HG03025 (cell line): ENCODE data around the gene NEK5.
"Not testable (repeated sequence)": the region's sequence is repeated elsewhere in the genome, so short reads cannot be mapped to it uniquely, and the experiment has no call there.

Experiments
- ATAC-seq: cut with Tn5 transposase; IDR thresholded peaks from one replicate; pipeline ENCODE4 v1.9.1; 2021; ENCODE audit warnings: mild to moderate bottlenecking, moderate library complexity; ENCODE audit not compliant: unreplicated experiment, low FRiP score

Gene NEK5

DNA sequence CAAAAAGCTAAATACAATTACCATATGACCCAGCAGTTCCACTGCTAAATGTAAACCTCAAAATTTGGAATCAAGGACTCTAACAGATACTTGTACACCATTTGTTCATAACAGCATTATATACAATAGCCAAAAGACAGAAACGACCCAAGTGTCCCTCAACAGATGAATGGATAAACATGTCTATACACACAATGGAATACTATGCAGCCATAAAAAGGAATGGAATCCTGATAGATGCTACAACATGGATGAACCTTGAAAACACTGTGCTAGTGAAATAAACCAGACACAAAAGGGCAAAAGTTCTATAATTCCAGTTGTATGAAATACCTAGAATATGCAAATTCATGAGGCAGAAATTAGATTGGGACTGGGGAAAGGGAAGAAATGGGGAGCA lies 18.4 kb upstream of the NEK5 start:
- ATAC-seq: no peak

DNA sequence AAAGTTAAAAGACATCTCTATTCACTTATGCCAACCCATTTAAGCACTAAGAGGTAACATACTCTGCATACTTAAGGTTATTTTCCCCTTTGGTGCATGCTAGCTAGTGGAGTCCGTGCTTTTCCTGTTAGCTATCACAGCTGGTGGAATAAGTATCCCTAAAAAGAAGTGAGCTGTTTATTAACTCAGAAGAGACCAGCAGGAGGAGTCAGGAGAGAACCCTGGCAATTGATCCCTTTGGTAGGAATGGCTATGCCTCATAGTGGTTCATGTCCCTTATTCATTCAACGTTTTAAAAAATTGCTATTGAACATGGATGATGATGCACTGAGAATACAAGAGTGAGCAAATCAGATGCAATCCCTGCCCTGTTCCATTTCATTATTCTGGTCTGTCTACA lies 12.4 kb upstream of the NEK5 start:
- ATAC-seq: no peak

- ATAC-seq: no peak
These were observed 8.6 kb upstream of the NEK5 start for GRCh38 chr13:52137489-52137888.

DNA sequence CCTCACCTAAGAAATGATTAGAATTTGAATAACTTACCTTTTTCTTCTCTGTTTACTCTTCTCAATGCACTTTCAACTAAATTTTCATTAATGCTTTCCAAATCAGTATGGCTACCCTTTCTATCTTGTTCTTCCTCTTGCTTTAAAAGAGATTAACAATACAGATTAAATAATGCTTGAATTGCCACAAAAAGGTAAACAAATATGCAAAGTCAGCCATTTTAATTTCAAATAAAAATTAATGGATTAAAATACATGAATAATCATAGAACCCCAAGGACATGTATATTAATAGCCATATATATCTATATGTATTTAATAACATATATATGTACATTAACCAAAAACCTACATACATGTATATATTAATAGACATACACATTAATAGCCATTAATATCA lies 7.9 kb upstream of the NEK5 start:
- no peak for ATAC-seq

DNA sequence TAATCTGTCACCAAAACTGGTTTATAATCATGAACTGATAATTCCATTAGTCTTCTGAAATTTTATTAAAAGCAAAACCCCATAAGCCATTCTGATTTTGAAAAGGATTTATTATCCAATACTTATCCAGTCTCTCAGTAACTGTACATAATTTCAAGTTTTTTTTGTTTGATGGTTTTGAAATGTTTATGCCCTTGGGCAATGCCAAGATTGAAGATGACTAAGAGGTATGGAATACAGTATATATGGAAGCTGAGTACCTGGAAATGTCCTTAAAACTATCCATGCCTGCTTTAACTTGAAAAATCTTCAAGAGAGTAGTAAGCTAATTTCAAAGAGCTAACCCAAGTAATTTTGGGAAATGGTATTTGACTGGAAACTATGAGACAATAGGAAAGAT lies 1.8 kb upstream of the NEK5 start:
- no peak for ATAC-seq

GRCh38 chr13:52127783-52128702 lies 830 bp downstream of the NEK5 start:
- ATAC-seq: peak; percentile 17

DNA sequence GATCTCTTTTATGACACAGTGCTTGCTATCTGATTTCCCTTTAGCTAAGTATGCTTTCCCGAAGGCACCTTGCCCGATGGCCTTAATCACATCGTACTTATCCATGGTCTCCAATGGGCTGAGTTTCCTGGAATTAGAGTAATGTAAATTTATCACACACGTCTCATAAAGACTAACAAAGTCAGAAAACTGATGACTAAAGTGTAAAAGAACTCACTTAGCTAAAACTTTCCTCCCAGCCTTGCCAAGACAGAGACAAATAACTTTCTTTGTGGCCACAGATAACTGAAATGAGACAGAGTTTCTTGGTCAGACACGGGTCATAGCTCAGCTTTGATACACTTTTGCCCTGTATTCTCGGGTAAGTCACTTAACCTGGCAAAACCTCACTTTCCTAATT lies 1.5 kb downstream of the NEK5 start:
- ATAC-seq: no peak

DNA sequence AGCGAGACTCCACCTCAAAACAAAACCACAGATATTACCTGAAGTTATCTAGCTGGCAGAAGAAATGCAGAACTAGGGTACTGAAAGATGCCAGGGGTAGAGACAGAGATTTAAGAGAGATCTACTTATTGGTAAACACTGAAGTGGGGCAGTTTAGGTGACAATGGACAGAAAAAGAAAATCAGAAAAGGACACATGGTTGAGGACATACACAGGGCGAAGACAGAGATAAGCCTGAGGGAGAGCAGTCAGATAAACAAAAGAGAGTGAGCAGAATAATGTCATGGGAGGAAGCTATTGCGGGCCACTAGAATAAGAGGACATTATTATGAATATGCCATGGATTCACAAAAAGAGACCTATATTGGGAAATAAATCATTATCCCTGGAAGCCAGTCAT lies 3.3 kb downstream of the NEK5 start:
- ATAC-seq: no peak

DNA sequence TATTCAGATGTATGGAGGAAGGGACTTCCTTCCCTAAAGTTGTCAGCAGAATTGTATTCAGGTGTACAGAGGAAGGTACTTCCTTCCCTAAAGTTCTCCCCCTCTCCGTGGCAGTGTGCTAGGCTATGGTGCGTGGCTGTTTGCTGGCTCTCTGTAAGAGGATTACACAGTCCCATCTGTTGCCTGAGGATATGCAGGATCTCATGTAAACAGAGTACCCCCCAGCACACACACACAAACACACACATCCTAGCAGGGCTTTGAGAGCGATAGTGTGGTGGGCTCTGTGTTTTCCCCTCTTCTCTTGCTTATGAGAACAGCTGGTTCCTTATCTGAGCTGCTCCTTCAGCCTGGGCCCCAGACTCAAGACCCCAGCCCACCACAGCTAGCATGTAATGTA lies 10.3 kb downstream of the NEK5 start:
- ATAC-seq: no peak

- no peak for ATAC-seq
These were observed 10.8 kb downstream of the NEK5 start for GRCh38 chr13:52118095-52118494.

DNA sequence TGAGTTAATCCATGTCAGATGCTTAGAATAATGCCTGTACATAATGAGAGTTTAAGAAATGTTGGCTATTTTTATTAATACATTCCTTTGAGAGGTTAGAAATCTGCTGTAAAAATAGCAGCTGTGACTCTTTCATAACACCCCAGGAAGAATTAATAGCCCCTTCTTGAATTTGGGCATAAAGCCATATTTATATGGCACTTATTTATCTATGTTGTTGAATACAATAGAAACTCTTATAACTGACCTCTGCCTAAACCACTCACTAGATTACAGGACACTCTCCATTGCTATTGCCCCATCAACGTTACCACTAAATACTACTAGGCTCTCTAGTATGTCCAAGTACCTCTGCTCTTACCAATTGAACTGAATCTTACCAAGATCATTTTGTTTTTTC lies 16.3 kb downstream of the NEK5 start:
- no peak for ATAC-seq

GRCh38 chr13:52109116-52109670 lies 19.7 kb downstream of the NEK5 start:
- no peak for ATAC-seq

GRCh38 chr13:52105841-52106240 lies 23.0 kb downstream of the NEK5 start:
- ATAC-seq: no peak

DNA sequence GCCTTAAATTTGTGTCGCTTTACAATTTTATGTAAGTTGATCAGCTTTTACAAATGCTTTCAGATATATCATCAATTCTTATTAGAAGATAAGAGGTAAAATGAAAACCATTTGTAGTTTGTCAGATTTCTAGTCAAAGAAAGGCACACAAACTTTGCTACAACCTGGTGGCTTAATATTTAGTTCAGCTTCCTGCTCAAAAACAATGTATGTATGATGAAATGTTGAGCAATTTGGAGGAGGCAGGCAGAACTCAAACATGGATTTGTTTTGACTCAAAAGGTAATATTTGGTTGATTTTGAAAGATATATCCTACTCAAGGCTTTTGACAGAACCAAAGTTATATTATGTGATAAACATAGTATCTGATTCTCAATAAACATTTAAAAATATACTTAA lies 24.2 kb downstream of the NEK5 start:
- ATAC-seq: no peak

DNA sequence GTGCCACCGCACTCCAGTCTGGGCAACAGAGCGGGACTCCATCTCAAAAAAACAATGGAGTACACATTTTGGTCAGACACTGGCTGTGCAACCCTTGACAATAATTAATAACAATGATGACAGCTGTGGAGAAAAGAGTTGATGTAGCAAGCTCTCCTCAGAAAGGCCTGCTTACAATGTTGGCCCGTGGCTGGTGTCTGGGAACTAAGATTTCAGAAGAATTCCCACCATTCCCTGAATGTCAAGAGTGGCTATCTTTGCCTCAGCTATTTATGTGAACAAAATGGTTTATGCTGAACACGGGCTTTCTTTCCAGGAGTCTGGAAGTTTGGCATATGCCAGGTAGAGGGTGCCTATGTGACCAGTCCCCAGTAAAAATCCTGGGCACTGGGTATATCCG lies 25.5 kb downstream of the NEK5 start:
- ATAC-seq: no peak

DNA sequence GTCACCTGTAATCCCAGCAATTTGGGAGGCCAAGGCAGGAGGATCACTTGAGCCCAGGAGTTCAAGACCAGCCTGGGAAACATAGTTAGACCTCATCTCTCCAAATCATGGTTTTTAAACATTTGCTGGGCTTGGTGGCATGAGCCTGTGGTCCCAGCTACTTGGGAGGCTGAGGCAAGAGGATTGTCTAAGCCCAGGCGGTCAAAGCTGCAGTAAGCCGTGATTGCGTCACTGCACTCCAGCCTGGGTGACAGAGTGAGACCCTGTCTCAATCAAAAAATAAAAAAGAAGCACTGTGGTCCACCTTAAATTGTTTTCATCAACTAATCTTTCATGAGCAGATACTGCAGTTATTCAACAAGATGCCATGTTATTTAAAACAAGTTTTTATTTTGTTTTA lies 26.4 kb downstream of the NEK5 start:
- ATAC-seq: not testable (repeated sequence)

DNA sequence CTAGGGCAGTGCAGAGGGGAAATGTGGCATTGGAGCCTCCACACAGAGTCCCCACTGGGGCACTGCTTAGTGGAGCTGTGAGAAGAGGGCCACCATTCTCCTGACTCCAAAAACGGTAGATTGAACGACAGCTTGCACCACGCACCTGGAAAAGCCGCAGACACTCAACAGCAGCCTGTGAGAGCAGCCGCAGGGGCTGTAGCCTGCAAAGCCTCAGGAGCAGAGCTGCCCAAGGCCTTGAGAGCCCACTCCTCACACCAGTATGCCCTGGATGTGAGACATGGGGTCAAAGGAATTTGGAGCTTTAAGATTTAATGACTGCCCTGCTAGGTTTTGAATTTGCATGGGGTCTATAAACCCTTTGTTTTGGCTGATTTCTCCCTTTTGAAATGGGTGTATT lies 31.7 kb downstream of the NEK5 start:
- ATAC-seq: no peak

DNA sequence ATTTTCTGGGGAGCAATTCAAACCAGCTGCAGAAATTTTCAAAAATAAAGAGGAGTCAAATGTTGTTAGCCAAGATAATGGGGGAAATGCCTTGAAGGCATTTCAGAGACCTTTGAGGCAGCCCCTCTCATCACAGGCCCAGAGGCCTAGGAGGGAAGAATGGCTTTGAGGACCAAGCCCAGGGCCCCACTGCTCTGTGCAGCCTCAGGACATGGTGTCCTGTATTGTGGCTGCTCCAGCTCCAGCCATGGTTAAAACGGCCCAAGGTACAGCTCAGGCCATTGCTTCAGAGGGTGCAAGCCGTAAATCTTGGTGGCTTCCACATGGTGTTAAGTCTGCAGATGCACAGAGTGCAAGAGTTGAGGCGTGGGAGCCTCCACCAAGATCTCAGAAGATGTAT lies 32.1 kb downstream of the NEK5 start:
- ATAC-seq: no peak

- no peak for ATAC-seq
These were observed 32.8 kb downstream of the NEK5 start for GRCh38 chr13:52096062-52096461.

GRCh38 chr13:52092087-52092486 lies 36.8 kb downstream of the NEK5 start:
- no peak for ATAC-seq

GRCh38 chr13:52091473-52091872 lies 37.4 kb downstream of the NEK5 start:
- no peak for ATAC-seq

- no peak for ATAC-seq
These were observed 43.5 kb downstream of the NEK5 start for GRCh38 chr13:52085421-52085820.
